ENCODE results near the gene GLB1L2.

DNA sequence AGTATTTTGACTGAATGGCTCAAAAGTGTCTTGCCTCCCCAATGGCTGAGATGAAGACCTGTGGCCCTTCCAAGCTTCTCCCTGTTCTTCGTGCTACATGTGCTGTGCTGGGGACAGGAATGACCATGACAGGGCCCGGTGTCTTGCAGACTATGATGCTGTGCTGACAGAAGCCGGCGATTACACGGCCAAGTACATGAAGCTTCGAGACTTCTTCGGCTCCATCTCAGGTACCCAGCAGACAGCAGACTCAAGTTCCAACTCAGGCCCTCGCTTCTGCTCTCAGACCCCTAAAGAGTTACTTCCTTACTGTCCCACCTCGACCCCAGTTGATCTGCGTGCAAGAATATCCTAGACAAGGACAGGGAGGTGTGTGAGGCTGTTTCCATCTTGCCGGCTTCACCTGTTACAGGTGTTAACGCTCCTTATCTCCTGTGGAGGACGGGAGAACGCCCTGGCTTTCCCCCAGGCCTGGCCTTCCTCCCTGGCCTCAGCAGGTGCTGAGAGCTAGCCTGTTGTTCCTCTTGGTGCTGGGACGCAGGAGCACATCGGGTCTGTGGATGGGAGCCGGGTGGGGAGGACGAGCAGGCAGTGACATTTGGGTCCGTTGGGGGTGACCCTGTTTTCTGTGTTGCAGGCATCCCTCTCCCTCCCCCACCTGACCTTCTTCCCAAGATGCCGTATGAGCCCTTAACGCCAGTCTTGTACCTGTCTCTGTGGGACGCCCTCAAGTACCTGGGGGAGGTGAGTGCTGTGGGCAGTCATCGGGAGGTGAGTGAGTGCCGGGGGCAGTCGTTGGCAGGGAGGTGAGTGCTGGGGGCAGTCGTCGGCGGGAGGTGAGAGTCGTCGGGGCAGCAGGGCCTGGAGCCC is 38.1 kb downstream of the GLB1L2 start:
- TF ChIP-seq SNAI2 (CRISPR knock-in tag; IDR thresholded peaks at IDR 0.05) (no peak), ZC3H10 (CRISPR knock-in tag; IDR thresholded peaks at IDR 0.05) (no peak), ZNF8 (CRISPR knock-in tag; IDR thresholded peaks at IDR 0.05) (no peak), ZNF70 (CRISPR knock-in tag; IDR thresholded peaks at IDR 0.05) (no peak), CSDC2 (CRISPR knock-in tag; IDR thresholded peaks at IDR 0.05) (no peak), ZFP30 (CRISPR knock-in tag; IDR thresholded peaks at IDR 0.05) (no peak), ZFP3 (CRISPR knock-in tag; IDR thresholded peaks at IDR 0.05) (no peak), GLIS3 (CRISPR knock-in tag; IDR thresholded peaks at IDR 0.05) (no peak)
- TF ChIP-seq, protein P1, sequence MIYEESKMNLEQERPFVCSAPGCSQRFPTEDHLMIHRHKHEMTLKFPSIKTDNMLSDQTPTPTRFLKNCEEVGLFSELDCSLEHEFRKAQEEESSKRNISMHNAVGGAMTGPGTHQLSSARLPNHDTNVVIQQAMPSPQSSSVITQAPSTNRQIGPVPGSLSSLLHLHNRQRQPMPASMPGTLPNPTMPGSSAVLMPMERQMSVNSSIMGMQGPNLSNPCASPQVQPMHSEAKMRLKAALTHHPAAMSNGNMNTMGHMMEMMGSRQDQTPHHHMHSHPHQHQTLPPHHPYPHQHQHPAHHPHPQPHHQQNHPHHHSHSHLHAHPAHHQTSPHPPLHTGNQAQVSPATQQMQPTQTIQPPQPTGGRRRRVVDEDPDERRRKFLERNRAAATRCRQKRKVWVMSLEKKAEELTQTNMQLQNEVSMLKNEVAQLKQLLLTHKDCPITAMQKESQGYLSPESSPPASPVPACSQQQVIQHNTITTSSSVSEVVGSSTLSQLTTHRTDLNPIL (CRISPR knock-in tag; IDR thresholded peaks at IDR 0.05; ENCODE audit: low read depth): no peak
- TF ChIP-seq, protein P2, sequence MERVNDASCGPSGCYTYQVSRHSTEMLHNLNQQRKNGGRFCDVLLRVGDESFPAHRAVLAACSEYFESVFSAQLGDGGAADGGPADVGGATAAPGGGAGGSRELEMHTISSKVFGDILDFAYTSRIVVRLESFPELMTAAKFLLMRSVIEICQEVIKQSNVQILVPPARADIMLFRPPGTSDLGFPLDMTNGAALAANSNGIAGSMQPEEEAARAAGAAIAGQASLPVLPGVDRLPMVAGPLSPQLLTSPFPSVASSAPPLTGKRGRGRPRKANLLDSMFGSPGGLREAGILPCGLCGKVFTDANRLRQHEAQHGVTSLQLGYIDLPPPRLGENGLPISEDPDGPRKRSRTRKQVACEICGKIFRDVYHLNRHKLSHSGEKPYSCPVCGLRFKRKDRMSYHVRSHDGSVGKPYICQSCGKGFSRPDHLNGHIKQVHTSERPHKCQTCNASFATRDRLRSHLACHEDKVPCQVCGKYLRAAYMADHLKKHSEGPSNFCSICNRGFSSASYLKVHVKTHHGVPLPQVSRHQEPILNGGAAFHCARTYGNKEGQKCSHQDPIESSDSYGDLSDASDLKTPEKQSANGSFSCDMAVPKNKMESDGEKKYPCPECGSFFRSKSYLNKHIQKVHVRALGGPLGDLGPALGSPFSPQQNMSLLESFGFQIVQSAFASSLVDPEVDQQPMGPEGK (CRISPR knock-in tag; IDR thresholded peaks at IDR 0.05; ENCODE audit: borderline replicate concordance): no peak

All from SK-N-SH treated with all-trans-retinoic acid at 6 μM for 48 hours (cell line).